Transverse colon (tissue), 4 donors: ENCODE data around the gene STAC3.

Experiments
- EP300 ChIP-seq: sonication (generic); formaldehyde crosslinking; IDR thresholded peaks from one replicate; pipeline ENCODE4 v1.6.1; 2017; ENCODE audit warnings: antibody characterized with exemption, low read depth
- POLR2A ChIP-seq: fragments of 450-650 bp; IDR thresholded peaks from one replicate; pipeline ENCODE4 v1.6.1; 2016; ENCODE audit warnings: antibody characterized with exemption, mild to moderate bottlenecking, moderate library complexity
- POLR2AphosphoS5 ChIP-seq, 3 donors: sonication (generic); formaldehyde crosslinking; IDR thresholded peaks; one replicate each; pipeline ENCODE4 v1.6.1; 2016; ENCODE audit warnings: antibody characterized with exemption in 3 of 3
- TF ChIP-seq, protein P1 (sequence below), 5 experiments: fragments of 200-600 bp in 3 of 5; fragments of 450-650 bp in 2 of 5; sonication (generic) in 3 of 5; IDR thresholded peaks; 1 replicate in 2 of 5; 2 replicates in 3 of 5; pipeline ENCODE4 v1.5.1; 2016 to 2017; ENCODE audit warnings: antibody characterized with exemption in 5 of 5, inconsistent platforms in 3 of 5, mild to moderate bottlenecking in 2 of 5, moderate library complexity in 1 of 5

GRCh38 chr12:57226588-57227314, 24.2 kb downstream of the STAC3 start:
- TF ChIP-seq, protein P1, sequence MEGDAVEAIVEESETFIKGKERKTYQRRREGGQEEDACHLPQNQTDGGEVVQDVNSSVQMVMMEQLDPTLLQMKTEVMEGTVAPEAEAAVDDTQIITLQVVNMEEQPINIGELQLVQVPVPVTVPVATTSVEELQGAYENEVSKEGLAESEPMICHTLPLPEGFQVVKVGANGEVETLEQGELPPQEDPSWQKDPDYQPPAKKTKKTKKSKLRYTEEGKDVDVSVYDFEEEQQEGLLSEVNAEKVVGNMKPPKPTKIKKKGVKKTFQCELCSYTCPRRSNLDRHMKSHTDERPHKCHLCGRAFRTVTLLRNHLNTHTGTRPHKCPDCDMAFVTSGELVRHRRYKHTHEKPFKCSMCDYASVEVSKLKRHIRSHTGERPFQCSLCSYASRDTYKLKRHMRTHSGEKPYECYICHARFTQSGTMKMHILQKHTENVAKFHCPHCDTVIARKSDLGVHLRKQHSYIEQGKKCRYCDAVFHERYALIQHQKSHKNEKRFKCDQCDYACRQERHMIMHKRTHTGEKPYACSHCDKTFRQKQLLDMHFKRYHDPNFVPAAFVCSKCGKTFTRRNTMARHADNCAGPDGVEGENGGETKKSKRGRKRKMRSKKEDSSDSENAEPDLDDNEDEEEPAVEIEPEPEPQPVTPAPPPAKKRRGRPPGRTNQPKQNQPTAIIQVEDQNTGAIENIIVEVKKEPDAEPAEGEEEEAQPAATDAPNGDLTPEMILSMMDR (IDR thresholded peaks at IDR 0.05) = no peak
- TF ChIP-seq POLR2A (no peak), POLR2AphosphoS5 (IDR thresholded peaks at IDR 0.05) (no peak), EP300 (no peak)
